ENCODE data around the gene RASSF8.
A peak's percentile ranks its signal among the peaks of the same experiment; 100 is the strongest.

RASSF8 gene

DNA sequence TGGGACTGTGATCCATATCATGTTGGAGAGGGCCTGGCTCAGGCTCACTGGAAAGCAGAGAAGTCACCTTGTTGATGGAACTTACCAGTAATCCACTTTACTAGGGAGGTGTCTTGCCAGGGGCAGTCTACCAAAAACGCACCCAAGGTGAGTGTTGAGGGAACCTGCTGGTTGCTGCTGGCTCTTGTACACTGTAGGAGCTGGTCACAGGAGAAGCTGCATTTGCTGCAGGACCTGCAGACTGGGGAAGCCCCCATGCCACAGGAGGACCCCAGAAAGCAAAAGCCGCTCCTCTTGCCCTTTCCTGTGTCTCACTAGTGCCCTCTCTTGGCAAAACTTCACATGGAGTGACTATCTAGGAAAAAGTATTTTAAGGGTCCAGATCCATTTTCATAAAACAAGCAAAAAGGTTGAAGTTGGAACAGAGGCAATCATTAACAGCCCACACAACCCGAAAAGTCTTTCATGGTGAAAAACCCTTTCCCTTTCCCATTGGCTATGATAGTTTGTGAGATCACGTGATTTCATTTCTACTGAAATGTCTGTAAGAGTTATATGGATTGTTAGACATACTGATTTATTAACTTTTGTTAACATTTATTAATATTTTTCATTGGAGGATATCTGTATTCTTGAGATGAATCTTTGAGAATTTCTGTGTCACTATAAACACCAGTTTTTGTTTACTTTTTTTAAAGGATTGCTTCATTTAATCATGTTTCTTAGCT is 59.2 kb downstream of the RASSF8 start:
- Histone ChIP-seq H3K9me2 (replicated peaks; ENCODE audit: insufficient read depth, low read length) (no peaks in the 10 kb centered on the region), H3F3A (ENCODE audit: insufficient read depth) (no peaks in the 10 kb centered on the region), H4K20me1 (ENCODE audit: low read depth, low read length) (no peaks in the 10 kb centered on the region), H3K9me3 (ENCODE audit: insufficient read depth, low read length) (no peaks in the 10 kb centered on the region), H3K27me3 (ENCODE audit: low read length) (no peaks in the 10 kb centered on the region), H3K4me3 (ENCODE audit: insufficient read depth, low read length, poor library complexity, severe bottlenecking) (no peak overlapping the region), H3K79me2 (ENCODE audit: insufficient read depth, low read length) (no peaks in the 10 kb centered on the region), H3K27ac (ENCODE audit: low read depth, low read length) (no peak overlapping the region), H3K4me2 (ENCODE audit: low read depth, low read length, poor library complexity, severe bottlenecking) (no peak overlapping the region), H3K9ac (ENCODE audit: low read length) (no peak overlapping the region), H3K36me3 (ENCODE audit: low read length) (no peaks in the 10 kb centered on the region), H2AFZ (ENCODE audit: low read depth, low read length, severe bottlenecking) (no peak overlapping the region)
- TF ChIP-seq EZH2phosphoT487 (conservative IDR thresholded peaks at IDR 0.05; ENCODE audit: low read length) (no peak), CTCF (IDR thresholded peaks at IDR 0.05; ENCODE audit: insufficient read depth, low read length, poor library complexity, severe bottlenecking) (peak; percentile 55)

- no peaks in the 10 kb centered on the region for H3K9me2 ChIP-seq (replicated peaks; ENCODE audit: insufficient read depth, low read length)
- no peaks in the 10 kb centered on the region for H3F3A ChIP-seq (ENCODE audit: insufficient read depth)
- H3K36me3 ChIP-seq (ENCODE audit: low read length) = no peaks in the 10 kb centered on the region
- no peak overlapping the region for H3K9ac ChIP-seq (ENCODE audit: low read length)
- H3K9me3 ChIP-seq (ENCODE audit: insufficient read depth, low read length) = no peaks in the 10 kb centered on the region
- no peaks in the 10 kb centered on the region for H4K20me1 ChIP-seq (ENCODE audit: low read depth, low read length)
- H2AFZ ChIP-seq (ENCODE audit: low read depth, low read length, severe bottlenecking) = no peak overlapping the region
- no peak overlapping the region for H3K27ac ChIP-seq (ENCODE audit: low read depth, low read length)
- H3K4me2 ChIP-seq (ENCODE audit: low read depth, low read length, poor library complexity, severe bottlenecking) = no peak overlapping the region
- no peak overlapping the region for H3K4me3 ChIP-seq (ENCODE audit: insufficient read depth, low read length, poor library complexity, severe bottlenecking)
- no peaks in the 10 kb centered on the region for H3K79me2 ChIP-seq (ENCODE audit: insufficient read depth, low read length)
- TF ChIP-seq EZH2phosphoT487 (conservative IDR thresholded peaks at IDR 0.05; ENCODE audit: low read length) = no peak
- no peak for TF ChIP-seq CTCF (IDR thresholded peaks at IDR 0.05; ENCODE audit: insufficient read depth, low read length, poor library complexity, severe bottlenecking)
- no peaks in the 10 kb centered on the region for H3K27me3 ChIP-seq (ENCODE audit: low read length)
These were observed 60.4 kb downstream of the RASSF8 start for GRCh38 chr12:26018926-26019325.

GRCh38 chr12:26021534-26021933 is 63.1 kb downstream of the RASSF8 start:
- Histone ChIP-seq H3K9me3 (ENCODE audit: insufficient read depth, low read length) (no peaks in the 10 kb centered on the region), H3K9ac (ENCODE audit: low read length) (no peak overlapping the region), H4K20me1 (ENCODE audit: low read depth, low read length) (no peaks in the 10 kb centered on the region), H3K79me2 (ENCODE audit: insufficient read depth, low read length) (no peaks in the 10 kb centered on the region), H3F3A (ENCODE audit: insufficient read depth) (no peaks in the 10 kb centered on the region), H3K9me2 (replicated peaks; ENCODE audit: insufficient read depth, low read length) (no peaks in the 10 kb centered on the region), H3K27me3 (ENCODE audit: low read length) (no peaks in the 10 kb centered on the region; the same call in 1 of the 2 replicates), H3K36me3 (ENCODE audit: low read length) (no peaks in the 10 kb centered on the region), H3K4me3 (ENCODE audit: insufficient read depth, low read length, poor library complexity, severe bottlenecking) (no peak overlapping the region), H3K4me2 (ENCODE audit: low read depth, low read length, poor library complexity, severe bottlenecking) (no peak overlapping the region), H2AFZ (ENCODE audit: low read depth, low read length, severe bottlenecking) (no peak overlapping the region), H3K27ac (ENCODE audit: low read depth, low read length) (no peak overlapping the region)
- TF ChIP-seq CTCF (IDR thresholded peaks at IDR 0.05; ENCODE audit: insufficient read depth, low read length, poor library complexity, severe bottlenecking) (no peak), EZH2phosphoT487 (conservative IDR thresholded peaks at IDR 0.05; ENCODE audit: low read length) (no peak)

Data from SU-DHL-6 (cell line).